Testis (tissue), 3 donors: ENCODE measurements around the gene PDE7B. TPM values are rescaled to one million over a fixed set of nuclear protein-coding genes. Genes with fewer than 3 reads are reported as not detected.
A peak's percentile ranks its signal among the peaks of the same experiment; 100 is the strongest.
"Not testable (repeated sequence)": the region's sequence is repeated elsewhere in the genome, so short reads cannot be mapped to it uniquely, and the experiment has no call there.

Experiments
- DNase-seq: peaks from one replicate; pipeline ENCODE4 v3.0.0-alpha.2; 2019
- H3K27ac ChIP-seq, 2 donors: fragments of 200-600 bp; sonication (generic); one replicate each; pipeline ENCODE4 v1.5.1; 2019
- H3K27me3 ChIP-seq: fragments of 200-600 bp; sonication (generic); one replicate; pipeline ENCODE4 v1.5.1; 2019
- H3K36me3 ChIP-seq: fragments of 200-600 bp; sonication (generic); one replicate; pipeline ENCODE4 v1.5.1; 2017; ENCODE audit warnings: low read depth; ENCODE audit errors: missing control alignments
- H3K4me1 ChIP-seq: fragments of 200-600 bp; sonication (generic); one replicate; pipeline ENCODE4 v1.5.1; 2019
- H3K4me3 ChIP-seq, 2 donors: fragments of 200-600 bp; sonication (generic); one replicate each; pipeline ENCODE4 v1.5.1; 2017 to 2019
- H3K9me3 ChIP-seq: fragments of 200-600 bp; sonication (generic); one replicate; pipeline ENCODE4 v1.5.1; 2017
- CTCF ChIP-seq, 3 experiments: fragments of 450-650 bp in 2 of 3; fragments of 200-600 bp in 1 of 3; sonication (generic) in 1 of 3; IDR thresholded peaks; one replicate each; pipeline ENCODE4 v1.5.1; 2016 to 2019; ENCODE audit warnings: antibody characterized with exemption in 3 of 3, mild to moderate bottlenecking in 2 of 3, moderate library complexity in 1 of 3
- POLR2A ChIP-seq: fragments of 450-650 bp; IDR thresholded peaks from one replicate; pipeline ENCODE4 v1.6.1; 2017; ENCODE audit warnings: antibody characterized with exemption, mild to moderate bottlenecking, moderate library complexity
- WGBS, 2 donors: methylation state at CpG; one replicate each; pipeline ENCODE4 v1.1.5; 2018; 5-methylcytosine and 5-hydroxymethylcytosine counted together
- intact Hi-C: fragments of 100-400 bp; cut with DNase I; formaldehyde crosslinking; loops from one replicate; pipeline ENCODE4 v1.15.1; 2023; ENCODE audit warnings: low total_unique reads
- polyA plus RNA-seq: library from polyadenylated mRNA; stranded (reverse); fragments of 350-450 nt; fragmentation: Illumina TruSeq; extraction: RNeasy Lipid Tissue Mini Kit (QIAGEN cat#74804); gene quantifications from one replicate; pipeline ENCODE4 v1.2.3, GENCODE V29; 2014; ENCODE audit warnings: low read depth, low replicate concordance; ENCODE audit not compliant: insufficient read depth
- total RNA-seq, 2 donors: library from RNA; depleted of rRNA; stranded (reverse); fragments of >200 nt; gene quantifications; one replicate each; pipeline ENCODE4 v1.2.3, GENCODE V29; 2016

The PDE7B gene
- total and polyA plus RNA-seq, 3 donors from 2014 or later, result 3.7 to 6.9 (median 4.4) TPM

GRCh38 chr6:136216503-136217401, 365.3 kb downstream of the PDE7B start:
- H3K36me3 ChIP-seq, result no peaks in the 10 kb centered on the region
- no peak for DNase-seq
- H3K27ac ChIP-seq, result no peak overlapping the region
- 85 to 86% methylated on average over 10 of the region's 10 CpGs for WGBS, 2 donors
- TF ChIP-seq POLR2A, result no peak
- no peak for TF ChIP-seq CTCF (IDR thresholded peaks at IDR 0.05)
- H3K9me3 ChIP-seq, result no peaks in the 10 kb centered on the region
- no peaks in the 10 kb centered on the region for H3K4me1 ChIP-seq
- H3K4me3 ChIP-seq, result no peak overlapping the region
- no peaks in the 10 kb centered on the region for H3K27me3 ChIP-seq
- intact Hi-C loops, result no loop called here

- not testable (repeated sequence) for H3K27me3 ChIP-seq, H3K4me3 ChIP-seq, H3K36me3 ChIP-seq, H3K4me1 ChIP-seq, H3K9me3 ChIP-seq, H3K27ac ChIP-seq, DNase-seq
- intact Hi-C loops, result loop anchor here (10.0 kb wide), 1 partner anchor 690 kb away; no protein-coding TSS in a partner anchor
- 83 to 91% methylated on average over 4 of the region's 4 CpGs for WGBS, 2 donors
Observed at GRCh38 chr6:136224974-136225373, 373.5 kb downstream of the PDE7B start.

GRCh38 chr6:136225496-136225895, 374.0 kb downstream of the PDE7B start:
- no peak for DNase-seq
- H3K4me3 ChIP-seq, result no peak overlapping the region
- 69% methylated on average over 5 of the region's 5 CpGs for WGBS, 2 donors
- H3K36me3 ChIP-seq, result no peaks in the 10 kb centered on the region
- H3K9me3 ChIP-seq, result no peaks in the 10 kb centered on the region
- no peak for TF ChIP-seq POLR2A
- H3K27me3 ChIP-seq, result no peaks in the 10 kb centered on the region
- peaks cover 9% of the 10 kb centered on the region for H3K4me1 ChIP-seq
- no peak overlapping the region for H3K27ac ChIP-seq
- intact Hi-C loops, result loop anchor here (10.0 kb wide), 1 partner anchor 691 kb away; no protein-coding TSS in a partner anchor

- Histone ChIP-seq H3K4me1 (peaks cover 9% of the 10 kb centered on the region), H3K36me3 (no peaks in the 10 kb centered on the region), H3K27ac (no peak overlapping the region), H3K27me3 (no peaks in the 10 kb centered on the region), H3K4me3 (peak overlapping the region in 1 of 2 donors; percentile 8), H3K9me3 (no peaks in the 10 kb centered on the region)
- peak; percentile 76 for DNase-seq
- TF ChIP-seq CTCF (IDR thresholded peaks at IDR 0.05) (peak; percentile 99 to 100 (median 100)), POLR2A (no peak)
- intact Hi-C loops, result loop anchor here (10.0 kb wide), 1 partner anchor 691 kb away; no protein-coding TSS in a partner anchor
- WGBS, 2 donors, result 16 to 19% methylated on average over 12 of the region's 12 CpGs
Observed at GRCh38 chr6:136226027-136226673, 374.6 kb downstream of the PDE7B start.

GRCh38 chr6:136226674-136227377, 375.3 kb downstream of the PDE7B start:
- Histone ChIP-seq H3K27ac (no peak overlapping the region), H3K4me3 (peak overlapping the region in 1 of 2 donors; percentile 8), H3K9me3 (no peaks in the 10 kb centered on the region), H3K36me3 (no peaks in the 10 kb centered on the region), H3K4me1 (peaks cover 9% of the 10 kb centered on the region), H3K27me3 (no peaks in the 10 kb centered on the region)
- intact Hi-C loops, result loop anchor here (10.0 kb wide), 1 partner anchor 692 kb away; no protein-coding TSS in a partner anchor
- TF ChIP-seq POLR2A (no peak), CTCF (IDR thresholded peaks at IDR 0.05) (no peak)
- 67% methylated on average over 4 of the region's 4 CpGs for WGBS, 2 donors
- DNase-seq, result no peak
